NCI-H1105 treated with DMSO at 0.1 percent for 48 hours (cell line): ENCODE results near the gene PPP2R2C.

Experiments used
- DNase-seq: peaks from one replicate; lab custom pipeline; 2025; lab: John Stamatoyannopoulos, UW

The PPP2R2C gene

GRCh38 chr4:6472387-6473263 is at the start of gene PPP2R2C:
PPP2R2C (minus strand) TSS chr4:6472614; CDS start chr4:6472229, 385 bp downstream.
- DNase-seq = peak; percentile 18

GRCh38 chr4:6520978-6521377 is 48.6 kb upstream of the PPP2R2C start:
- no peak for DNase-seq

GRCh38 chr4:6520051-6520636 is 47.7 kb upstream of the PPP2R2C start:
- no peak for DNase-seq

GRCh38 chr4:6517171-6517570 is 44.8 kb upstream of the PPP2R2C start:
- DNase-seq = no peak

- DNase-seq = no peak
Observed at GRCh38 chr4:6516762-6517161, 44.3 kb upstream of the PPP2R2C start.

- DNase-seq = no peak
Observed at GRCh38 chr4:6516281-6516680, 43.9 kb upstream of the PPP2R2C start.

- DNase-seq = no peak
Observed at GRCh38 chr4:6513678-6514077, 41.3 kb upstream of the PPP2R2C start.

- no peak for DNase-seq
Observed at GRCh38 chr4:6509587-6509986, 37.2 kb upstream of the PPP2R2C start.

- no peak for DNase-seq
Observed at GRCh38 chr4:6507345-6507744, 34.9 kb upstream of the PPP2R2C start.

- DNase-seq = no peak
Observed at GRCh38 chr4:6506616-6507140, 34.3 kb upstream of the PPP2R2C start.

- DNase-seq = peak; percentile 3
Observed at GRCh38 chr4:6504900-6505496, 32.6 kb upstream of the PPP2R2C start.

GRCh38 chr4:6502747-6503465 is 30.5 kb upstream of the PPP2R2C start:
- no peak for DNase-seq

GRCh38 chr4:6502147-6502546 is 29.7 kb upstream of the PPP2R2C start:
- no peak for DNase-seq

- DNase-seq = no peak
Observed at GRCh38 chr4:6501171-6501570, 28.8 kb upstream of the PPP2R2C start.

GRCh38 chr4:6500481-6501140 is 28.2 kb upstream of the PPP2R2C start:
- DNase-seq = no peak

- no peak for DNase-seq
Observed at GRCh38 chr4:6499238-6499600, 26.8 kb upstream of the PPP2R2C start.

GRCh38 chr4:6498511-6499237 is 26.3 kb upstream of the PPP2R2C start:
- DNase-seq = no peak

GRCh38 chr4:6497796-6498195 is 25.4 kb upstream of the PPP2R2C start:
- DNase-seq = no peak

GRCh38 chr4:6495736-6496135 is 23.3 kb upstream of the PPP2R2C start:
- no peak for DNase-seq

- DNase-seq = no peak
Observed at GRCh38 chr4:6495296-6495590, 22.8 kb upstream of the PPP2R2C start.
